ENCODE measurements around the gene LRRC8B. TPM values are rescaled to one million over a fixed set of nuclear protein-coding genes. Genes with fewer than 3 reads are reported as not detected.
"Not testable (repeated sequence)": the region's sequence is repeated elsewhere in the genome, so short reads cannot be mapped to it uniquely, and the experiment has no call there.

The LRRC8B gene
- total RNA-seq, 2 donors from 2014 or later: 12.1 to 24.0 TPM

DNA sequence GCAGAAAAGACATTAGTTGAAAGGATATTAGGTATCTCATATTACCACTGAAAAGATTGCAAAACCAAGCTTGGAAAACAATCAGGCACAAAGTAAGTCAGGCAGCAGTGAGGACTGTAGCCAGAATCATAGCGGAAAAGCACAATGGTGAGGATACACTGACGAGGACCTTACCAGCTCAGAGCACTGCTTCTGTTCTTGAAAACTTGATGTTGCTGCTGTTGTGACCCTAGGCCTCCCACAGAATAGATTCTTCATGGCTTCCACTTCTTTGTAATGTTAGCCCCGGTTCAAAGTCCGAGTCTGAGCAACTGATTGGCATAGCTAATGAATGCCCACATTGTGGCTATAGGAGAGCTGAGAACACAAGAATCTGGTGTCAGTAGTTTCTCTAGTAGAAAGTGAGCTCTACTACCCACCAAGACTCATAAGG is 63.1 kb downstream of the LRRC8B start:
- H3K4me3 Mint-ChIP-seq: no peak overlapping the region
- H3K4me1 Mint-ChIP-seq: peaks cover 22% of the 10 kb centered on the region
- no peak overlapping the region for H3K27ac Mint-ChIP-seq
- H3K27me3 Mint-ChIP-seq: no peaks in the 10 kb centered on the region
- ATAC-seq (no peak), DNase-seq (no peak)
- H3K9me3 ChIP-seq (ENCODE audit: control insufficient read depth, low read length, poor library complexity, severe bottlenecking): no peaks in the 10 kb centered on the region
- peaks cover 6% of the 10 kb centered on the region for H3K36me3 Mint-ChIP-seq (ENCODE audit: low read depth)

DNA sequence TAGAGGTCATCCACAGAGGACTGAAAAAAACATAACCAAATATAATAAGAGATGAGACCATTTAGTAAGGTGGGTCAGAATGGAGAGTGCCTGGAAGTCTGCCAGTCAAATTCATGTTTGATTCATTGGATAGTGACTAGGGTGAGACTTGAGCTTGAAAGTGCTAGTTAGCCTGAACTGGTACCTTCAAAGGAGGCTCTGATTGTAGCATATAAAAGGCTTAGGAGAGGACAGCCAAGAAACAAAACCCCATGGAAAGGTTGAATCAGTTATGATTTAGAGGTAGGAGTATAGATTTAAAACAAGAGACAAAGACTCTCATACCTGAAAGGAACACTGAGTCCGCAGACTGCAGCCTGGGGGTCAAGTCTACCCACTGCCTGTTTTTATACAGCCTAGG is 63.9 kb downstream of the LRRC8B start:
- Mint-ChIP-seq H3K4me1 (peaks cover 23% of the 10 kb centered on the region), H3K27me3 (no peaks in the 10 kb centered on the region), H3K36me3 (ENCODE audit: low read depth) (peaks cover 3% of the 10 kb centered on the region), H3K27ac (peak overlapping the region; percentile 19), H3K4me3 (no peak overlapping the region)
- H3K9me3 ChIP-seq (ENCODE audit: control insufficient read depth, low read length, poor library complexity, severe bottlenecking): no peaks in the 10 kb centered on the region
- DNase-seq (no peak), ATAC-seq (no peak)

DNA sequence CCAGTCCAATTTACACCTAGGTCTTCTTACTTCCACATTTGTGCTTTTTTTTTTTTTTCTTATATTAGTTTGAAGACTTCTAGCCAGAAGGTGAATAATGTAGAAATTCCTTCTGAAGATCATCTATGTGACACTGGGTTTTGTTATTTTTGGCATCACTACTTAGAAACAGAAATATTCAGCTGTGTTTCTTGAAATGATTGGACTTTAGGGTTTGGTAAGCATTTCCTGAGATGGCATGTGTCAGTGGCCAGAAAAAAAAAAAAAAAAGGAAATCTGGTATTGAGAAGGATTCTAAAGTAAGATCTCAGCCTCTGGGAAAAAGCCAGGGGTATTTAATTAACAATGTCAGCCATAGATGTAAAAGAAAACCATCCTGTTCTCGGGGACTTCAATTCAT is 64.9 kb downstream of the LRRC8B start:
- Mint-ChIP-seq H3K4me1 (peaks cover 27% of the 10 kb centered on the region), H3K27me3 (no peaks in the 10 kb centered on the region), H3K27ac (peak overlapping the region; percentile 9), H3K4me3 (no peak overlapping the region), H3K36me3 (ENCODE audit: low read depth) (peaks cover 4% of the 10 kb centered on the region)
- H3K9me3 ChIP-seq (ENCODE audit: control insufficient read depth, low read length, poor library complexity, severe bottlenecking): no peaks in the 10 kb centered on the region
- DNase-seq: no peak
- ATAC-seq: no peak

DNA sequence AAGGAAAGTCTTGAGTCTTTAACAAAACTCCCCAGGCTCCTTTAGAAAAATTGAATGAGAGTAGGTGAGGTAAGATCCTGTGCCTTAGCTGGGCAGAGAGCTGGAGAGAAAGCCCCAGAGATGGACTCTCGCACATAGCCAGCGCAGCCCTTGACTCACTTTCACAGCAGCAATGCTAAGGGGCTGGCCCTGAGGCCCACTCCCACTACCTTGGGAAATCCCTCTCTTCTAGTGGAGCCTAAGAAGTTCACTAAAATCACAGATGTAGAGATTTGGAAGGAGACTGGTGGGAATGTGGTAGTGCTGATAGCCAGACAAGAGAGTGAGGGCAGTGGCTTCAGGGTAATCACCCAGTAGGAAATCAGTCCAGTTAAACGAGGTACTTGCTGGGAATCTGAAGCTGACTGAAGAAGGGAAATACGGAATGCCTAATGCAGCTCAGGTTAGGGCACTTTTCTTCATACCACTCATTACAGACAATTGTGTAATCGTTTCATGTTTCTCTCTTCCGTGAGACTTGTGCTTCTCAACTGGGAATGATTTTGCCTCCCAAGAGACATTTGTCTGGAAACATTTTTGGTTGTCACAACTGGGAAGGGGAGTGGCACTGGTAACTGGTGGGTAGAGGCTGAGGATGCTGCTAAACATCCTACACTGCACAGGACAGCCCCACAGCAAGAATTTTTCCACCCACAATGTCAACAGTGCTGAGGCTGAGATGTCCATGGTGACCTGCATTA is 65.9 kb downstream of the LRRC8B start:
- no peaks in the 10 kb centered on the region for H3K27me3 Mint-ChIP-seq
- no peak for DNase-seq
- H3K4me3 Mint-ChIP-seq: peak overlapping the region; percentile 31
- no peak for ATAC-seq
- H3K4me1 Mint-ChIP-seq: peaks cover 27% of the 10 kb centered on the region
- peaks cover 4% of the 10 kb centered on the region for H3K36me3 Mint-ChIP-seq (ENCODE audit: low read depth)
- H3K27ac Mint-ChIP-seq: peak overlapping the region; percentile 37
- H3K9me3 ChIP-seq (ENCODE audit: control insufficient read depth, low read length, poor library complexity, severe bottlenecking): no peaks in the 10 kb centered on the region

DNA sequence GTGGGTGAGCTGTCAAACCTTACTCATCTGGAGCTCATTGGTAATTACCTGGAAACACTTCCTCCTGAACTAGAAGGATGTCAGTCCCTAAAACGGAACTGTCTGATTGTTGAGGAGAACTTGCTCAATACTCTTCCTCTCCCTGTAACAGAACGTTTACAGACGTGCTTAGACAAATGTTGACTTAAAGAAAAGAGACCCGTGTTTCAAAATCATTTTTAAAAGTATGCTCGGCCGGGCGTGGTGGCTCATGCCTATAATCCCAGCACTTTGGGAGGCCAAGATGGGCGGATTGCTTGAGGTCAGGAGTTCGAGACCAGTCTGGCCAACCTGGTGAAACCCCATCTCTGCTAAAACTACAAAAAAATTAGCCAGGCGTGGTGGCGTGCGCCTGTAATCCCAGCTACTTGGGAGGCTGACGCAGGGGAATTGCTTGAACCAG is 68.3 kb downstream of the LRRC8B start:
- H3K4me1 Mint-ChIP-seq: peaks cover 32% of the 10 kb centered on the region
- not testable (repeated sequence) for H3K27me3 Mint-ChIP-seq; H3K9me3 ChIP-seq (ENCODE audit: control insufficient read depth, low read length, poor library complexity, severe bottlenecking); H3K36me3 Mint-ChIP-seq (ENCODE audit: low read depth); H3K27ac Mint-ChIP-seq; H3K4me3 Mint-ChIP-seq; ATAC-seq; DNase-seq

DNA sequence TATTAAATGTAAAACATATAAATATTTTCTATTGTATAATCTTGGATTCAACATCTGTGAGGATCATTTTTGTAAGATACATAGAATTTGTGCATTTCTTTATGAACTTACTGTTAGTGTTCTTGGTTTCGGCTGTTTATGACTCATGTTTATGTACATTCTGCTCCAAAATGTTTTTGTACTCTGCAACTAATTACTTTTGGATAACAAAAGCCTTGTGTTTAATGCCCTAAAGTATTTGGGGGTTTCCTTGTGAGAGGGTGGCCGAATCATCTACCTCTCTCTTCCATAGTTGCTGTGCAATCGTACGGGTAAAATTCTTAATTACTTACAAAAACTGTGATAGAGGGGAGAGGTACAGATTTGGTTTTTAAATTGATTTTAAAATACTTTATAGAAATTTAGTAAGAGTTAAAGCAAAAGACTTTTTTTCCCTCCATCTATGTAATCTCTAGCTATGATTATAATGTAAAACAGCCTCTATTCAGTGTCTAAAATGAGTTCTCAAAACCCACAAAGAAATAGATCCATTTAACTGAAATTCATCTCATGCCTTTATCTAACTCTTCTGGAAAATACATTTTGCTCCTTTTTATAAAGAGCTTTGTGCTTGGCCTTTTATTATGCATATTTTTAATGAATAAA is 69.6 kb downstream of the LRRC8B start:
- H3K27me3 Mint-ChIP-seq: no peaks in the 10 kb centered on the region
- peaks cover 32% of the 10 kb centered on the region for H3K4me1 Mint-ChIP-seq
- DNase-seq: no peak
- peaks cover 4% of the 10 kb centered on the region for H3K36me3 Mint-ChIP-seq (ENCODE audit: low read depth)
- H3K4me3 Mint-ChIP-seq: no peak overlapping the region
- no peak for ATAC-seq
- no peak overlapping the region for H3K27ac Mint-ChIP-seq
- no peaks in the 10 kb centered on the region for H3K9me3 ChIP-seq (ENCODE audit: control insufficient read depth, low read length, poor library complexity, severe bottlenecking)

DNA sequence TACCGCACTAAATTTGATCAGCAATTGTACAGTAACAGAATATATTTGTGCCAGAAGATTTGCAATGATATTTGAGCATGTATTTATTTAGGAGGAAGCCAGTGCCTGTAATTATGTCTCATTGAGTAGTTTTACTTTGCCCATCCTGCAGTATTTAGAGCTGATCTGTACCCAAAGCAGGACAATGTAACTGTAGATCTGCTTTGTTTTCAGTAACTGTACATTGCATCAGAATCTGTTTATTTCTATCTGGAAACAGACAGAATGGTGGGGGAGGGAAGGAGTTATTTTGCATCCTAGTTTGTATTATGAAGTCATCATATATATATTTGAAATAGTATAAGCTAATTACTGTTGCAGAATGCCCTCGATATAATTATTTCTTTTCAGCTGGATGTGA is 72.1 kb downstream of the LRRC8B start:
- Mint-ChIP-seq H3K27me3 (no peaks in the 10 kb centered on the region), H3K27ac (no peak overlapping the region), H3K4me3 (no peak overlapping the region), H3K36me3 (ENCODE audit: low read depth) (peaks cover 6% of the 10 kb centered on the region), H3K4me1 (peaks cover 31% of the 10 kb centered on the region)
- ATAC-seq (no peak), DNase-seq (no peak)
- H3K9me3 ChIP-seq (ENCODE audit: control insufficient read depth, low read length, poor library complexity, severe bottlenecking): no peaks in the 10 kb centered on the region

DNA sequence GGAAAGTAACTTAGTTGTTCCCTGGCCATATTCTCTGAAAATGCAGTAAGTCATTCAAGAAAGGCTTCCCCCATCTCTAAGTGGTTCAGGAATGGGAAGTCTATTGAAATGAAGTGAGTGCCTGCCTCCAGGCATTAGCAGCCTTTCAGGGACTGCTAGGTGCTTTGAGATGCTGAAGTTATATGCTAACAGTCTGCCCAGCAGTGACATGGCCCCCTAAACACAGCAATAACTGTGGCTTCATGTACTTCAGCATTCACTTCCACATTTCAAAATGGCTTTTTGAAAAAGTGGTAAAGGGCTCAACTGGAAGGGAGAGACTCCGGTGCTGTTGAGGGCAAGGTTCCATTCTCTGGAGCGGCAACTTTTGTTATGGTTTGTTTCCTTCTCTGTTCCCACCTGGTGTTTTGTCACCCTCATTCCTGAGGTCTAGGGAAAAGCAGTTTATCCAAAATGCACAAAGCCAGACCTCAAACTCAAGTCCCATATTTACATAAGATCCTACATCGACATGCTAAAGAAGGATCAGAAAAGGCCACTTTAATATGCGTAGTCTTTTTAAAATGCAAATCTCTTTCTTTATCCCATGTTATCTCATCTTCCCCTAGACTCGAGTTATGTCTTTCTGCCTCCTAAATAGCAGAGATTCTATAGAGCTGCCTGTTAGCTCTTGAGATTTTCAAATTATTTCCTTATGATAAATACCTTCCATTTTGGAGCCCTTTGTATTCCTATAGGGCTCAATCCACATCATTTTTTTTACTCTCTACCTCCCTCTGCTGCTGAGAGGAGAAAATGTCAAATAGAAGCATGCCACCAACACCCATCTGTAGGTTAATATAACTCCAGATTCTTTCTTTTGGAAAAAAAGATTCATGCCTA is 74.1 kb downstream of the LRRC8B start:
- Mint-ChIP-seq H3K36me3 (ENCODE audit: low read depth) (peaks cover 4% of the 10 kb centered on the region), H3K27me3 (no peaks in the 10 kb centered on the region), H3K27ac (peak overlapping the region; percentile 79), H3K4me1 (peaks cover 36% of the 10 kb centered on the region), H3K4me3 (no peak overlapping the region)
- no peaks in the 10 kb centered on the region for H3K9me3 ChIP-seq (ENCODE audit: control insufficient read depth, low read length, poor library complexity, severe bottlenecking)
- ATAC-seq (peak; percentile 75), DNase-seq (no peak)

DNA sequence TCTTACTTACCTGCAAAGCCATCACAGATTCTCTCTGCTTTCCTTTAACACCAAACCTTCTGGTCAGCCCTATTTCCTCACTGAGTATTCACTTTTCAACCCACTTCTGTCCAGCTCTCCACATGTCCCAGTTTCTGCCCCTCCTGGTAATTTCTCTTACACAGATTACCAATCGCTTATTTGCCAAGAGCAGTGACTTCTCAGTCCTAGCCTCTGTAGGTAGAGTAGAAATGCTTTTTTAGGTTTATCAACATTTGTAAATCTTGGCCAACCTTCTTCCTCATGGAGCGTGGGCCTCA is 74.7 kb downstream of the LRRC8B start:
- H3K27me3 Mint-ChIP-seq: no peaks in the 10 kb centered on the region
- no peaks in the 10 kb centered on the region for H3K9me3 ChIP-seq (ENCODE audit: control insufficient read depth, low read length, poor library complexity, severe bottlenecking)
- H3K27ac Mint-ChIP-seq: peak overlapping the region; percentile 79
- peaks cover 2% of the 10 kb centered on the region for H3K36me3 Mint-ChIP-seq (ENCODE audit: low read depth)
- no peak for ATAC-seq
- H3K4me3 Mint-ChIP-seq: peak overlapping the region; percentile 36
- peaks cover 39% of the 10 kb centered on the region for H3K4me1 Mint-ChIP-seq
- DNase-seq: no peak

DNA sequence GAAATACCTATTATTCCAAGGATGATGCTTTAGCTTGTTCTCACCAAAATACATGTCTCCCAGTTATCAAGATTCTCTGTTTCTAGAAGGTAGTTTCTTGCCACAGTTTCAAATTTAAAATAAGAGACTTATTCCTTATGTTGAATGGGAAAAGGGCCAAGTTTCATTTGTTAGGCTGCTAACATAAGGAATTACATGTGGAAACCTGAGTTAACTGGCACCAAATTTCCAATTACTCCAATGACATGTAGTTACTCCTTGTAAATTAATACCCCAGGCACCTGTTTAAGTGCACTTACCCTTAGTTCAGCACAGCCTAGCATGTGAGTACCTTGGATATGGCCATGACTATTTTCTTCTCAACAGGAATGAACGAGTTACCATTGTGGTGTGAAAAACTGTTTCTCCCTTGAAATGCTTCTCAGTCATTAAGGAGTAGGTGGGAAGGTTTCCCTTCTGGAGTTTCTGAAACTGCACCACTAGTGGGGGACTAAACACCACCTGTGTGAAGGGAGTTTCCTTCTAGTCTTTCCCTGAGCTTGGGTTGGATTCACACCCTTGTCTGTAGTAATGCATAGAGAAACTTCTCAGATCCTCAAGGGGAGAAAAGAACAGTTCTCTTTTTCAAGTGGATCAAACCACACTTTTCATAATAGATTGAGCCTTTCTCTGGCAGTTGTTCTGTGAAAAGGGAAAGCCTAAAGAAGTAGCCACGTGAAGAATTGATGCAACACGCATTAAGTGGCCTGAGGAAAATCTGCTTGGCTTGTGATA is 76.0 kb downstream of the LRRC8B start:
- no peaks in the 10 kb centered on the region for H3K27me3 Mint-ChIP-seq
- DNase-seq (no peak), ATAC-seq (no peak)
- peaks cover 2% of the 10 kb centered on the region for H3K36me3 Mint-ChIP-seq (ENCODE audit: low read depth)
- H3K9me3 ChIP-seq (ENCODE audit: control insufficient read depth, low read length, poor library complexity, severe bottlenecking): no peaks in the 10 kb centered on the region
- H3K4me1 Mint-ChIP-seq: peaks cover 50% of the 10 kb centered on the region
- H3K4me3 Mint-ChIP-seq: no peak overlapping the region
- H3K27ac Mint-ChIP-seq: peak overlapping the region; percentile 79

DNA sequence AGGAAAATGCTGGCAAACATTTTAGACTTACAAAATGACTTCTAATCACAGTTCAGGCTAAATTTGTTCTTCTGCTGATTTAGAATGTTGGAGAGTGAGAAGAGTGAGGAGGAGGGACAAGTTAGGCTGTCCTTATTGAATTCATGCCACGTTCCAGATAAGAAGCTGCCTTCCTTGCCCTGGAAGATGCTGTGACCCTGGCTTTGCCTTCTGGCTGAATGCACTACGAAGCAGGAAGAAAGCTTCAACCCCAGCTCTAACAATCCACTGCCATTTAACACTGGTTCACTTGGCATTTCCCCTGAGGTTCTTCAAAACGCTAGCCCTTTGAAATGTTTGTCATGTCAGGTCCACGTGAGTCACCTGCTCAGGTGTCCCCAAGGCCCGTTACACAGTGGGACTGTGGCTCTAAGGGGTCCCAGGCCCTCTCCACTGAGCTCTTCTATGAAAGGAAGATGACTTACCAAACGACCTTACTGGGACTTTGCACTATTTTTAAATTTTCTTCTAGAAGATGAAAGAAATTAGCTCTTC is 78.3 kb downstream of the LRRC8B start:
- Mint-ChIP-seq H3K4me1 (peaks cover 64% of the 10 kb centered on the region), H3K36me3 (ENCODE audit: low read depth) (peaks cover 2% of the 10 kb centered on the region), H3K4me3 (peak overlapping the region; percentile 62), H3K27me3 (no peaks in the 10 kb centered on the region), H3K27ac (peak overlapping the region; percentile 100)
- no peak for ATAC-seq
- no peak for DNase-seq
- no peaks in the 10 kb centered on the region for H3K9me3 ChIP-seq (ENCODE audit: control insufficient read depth, low read length, poor library complexity, severe bottlenecking)

DNA sequence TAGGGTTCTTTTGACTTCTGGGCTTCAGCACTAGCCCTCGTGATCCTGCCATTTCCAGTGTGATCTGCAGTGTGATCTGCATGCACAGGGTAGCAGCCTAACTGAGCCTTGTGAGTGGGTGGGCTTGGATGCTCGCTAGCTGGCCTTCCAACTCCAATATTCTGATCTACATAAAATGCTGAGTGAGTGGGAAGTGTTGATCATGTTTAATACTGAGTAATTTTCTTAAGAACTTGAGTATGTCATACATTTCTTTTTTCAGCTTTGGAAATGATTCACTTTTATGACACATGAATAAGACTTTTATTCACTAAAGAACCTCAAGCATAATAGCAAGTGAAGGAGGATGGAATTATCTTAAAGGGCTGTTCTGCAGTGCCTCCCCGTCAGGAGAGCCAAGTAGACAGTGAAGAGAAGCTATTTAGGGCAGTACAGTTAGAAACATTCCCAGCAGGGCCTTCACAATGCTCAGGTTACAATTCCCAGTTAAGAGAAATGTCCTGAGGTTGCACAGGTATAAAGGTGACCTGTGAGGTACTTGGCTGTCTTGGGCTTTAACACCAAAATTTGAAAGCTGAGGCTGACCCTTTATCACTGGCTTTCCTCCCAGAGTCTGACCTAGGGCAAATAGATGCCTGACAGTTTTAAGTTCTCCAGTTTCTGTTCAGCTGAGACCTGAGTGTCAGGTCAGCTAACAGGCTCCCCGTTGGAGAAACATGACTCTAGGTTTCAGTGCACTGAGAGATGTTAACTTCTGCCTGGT is 79.2 kb downstream of the LRRC8B start:
- no peaks in the 10 kb centered on the region for H3K9me3 ChIP-seq (ENCODE audit: control insufficient read depth, low read length, poor library complexity, severe bottlenecking)
- Mint-ChIP-seq H3K36me3 (ENCODE audit: low read depth) (peaks cover 2% of the 10 kb centered on the region), H3K4me3 (peak overlapping the region; percentile 62), H3K27me3 (no peaks in the 10 kb centered on the region), H3K4me1 (peaks cover 68% of the 10 kb centered on the region), H3K27ac (peak overlapping the region; percentile 100)
- DNase-seq (no peak), ATAC-seq (no peak)

All from T-helper 17 cell (primary cell).